A673 (cell line): Measurements from ENCODE around the gene MT1G.

ENCODE experiments used
- CTCF ChIP-seq: fragments of 300-800, 200-600 bp; sonication (generic); conservative IDR thresholded peaks from 2 replicates; pipeline ENCODE4 v1.5.1; 2017; ENCODE audit warnings: low read depth, mild to moderate bottlenecking, antibody characterized with exemption, low read length, moderate library complexity, mixed read lengths
- EZH2 ChIP-seq: fragments of 200-600 bp; sonication (generic); IDR thresholded peaks from 2 replicates; pipeline ENCODE4 v1.6.1; 2017; ENCODE audit warnings: borderline replicate concordance, low read depth, mild to moderate bottlenecking, mixed read lengths, antibody characterized with exemption, low read length; ENCODE audit not compliant: poor library complexity, severe bottlenecking

GRCh38 chr16:56700631-56701030 lies 32.8 kb upstream of the MT1G start:
- no peak for TF ChIP-seq CTCF
- no peak for TF ChIP-seq EZH2
